Stimulated activated CD4-positive, alpha-beta T cell treated with anti-CD3 and anti-CD28 coated beads, Interleukin-12 subunit alpha, Interleukin-12 subunit beta, amount 100 ng/mL, for 4 hours (primary cell): ENCODE measurements around the gene NDUFC1.
"Not testable (repeated sequence)": the region's sequence is repeated elsewhere in the genome, so short reads cannot be mapped to it uniquely, and the experiment has no call there.

Experiments
- DNase-seq: peaks from one replicate; pipeline ENCODE4 v3.0.0-alpha.2; 2020

Gene NDUFC1

GRCh38 chr4:139301821-139302611 is at the start of gene NDUFC1:
NDUFC1 (minus strand) TSS chr4:139302477; CDS start chr4:139295798, 6,679 bp downstream.
- DNase-seq = peak; percentile 52

- no peak for DNase-seq
Observed at GRCh38 chr4:139337612-139338011, 35.3 kb upstream of the NDUFC1 start.

GRCh38 chr4:139333046-139333445 is 30.8 kb upstream of the NDUFC1 start:
- DNase-seq = no peak

- no peak for DNase-seq
Observed at GRCh38 chr4:139331185-139331584, 28.9 kb upstream of the NDUFC1 start.

- no peak for DNase-seq
Observed at GRCh38 chr4:139330283-139330682, 28.0 kb upstream of the NDUFC1 start.

GRCh38 chr4:139329665-139330200 is 27.5 kb upstream of the NDUFC1 start:
- DNase-seq = no peak

- no peak for DNase-seq
Observed at GRCh38 chr4:139324620-139325019, 22.3 kb upstream of the NDUFC1 start.

GRCh38 chr4:139322541-139322940 is 20.3 kb upstream of the NDUFC1 start:
- not testable (repeated sequence) for DNase-seq

- not testable (repeated sequence) for DNase-seq
Observed at GRCh38 chr4:139322070-139322469, 19.8 kb upstream of the NDUFC1 start.

- no peak for DNase-seq
Observed at GRCh38 chr4:139319571-139319970, 17.3 kb upstream of the NDUFC1 start.

GRCh38 chr4:139317635-139318034 is 15.4 kb upstream of the NDUFC1 start:
- no peak for DNase-seq

GRCh38 chr4:139316733-139317132 is 14.5 kb upstream of the NDUFC1 start:
- no peak for DNase-seq

- DNase-seq = no peak
Observed at GRCh38 chr4:139315221-139315675, 13.0 kb upstream of the NDUFC1 start.

- DNase-seq = no peak
Observed at GRCh38 chr4:139314047-139314800, 11.9 kb upstream of the NDUFC1 start.

GRCh38 chr4:139313414-139313813 is 11.1 kb upstream of the NDUFC1 start:
- not testable (repeated sequence) for DNase-seq

- no peak for DNase-seq
Observed at GRCh38 chr4:139312552-139313332, 10.5 kb upstream of the NDUFC1 start.

GRCh38 chr4:139311909-139312308 is 9.6 kb upstream of the NDUFC1 start:
- no peak for DNase-seq

GRCh38 chr4:139304920-139305319 is 2.6 kb upstream of the NDUFC1 start:
- no peak for DNase-seq

- DNase-seq = peak; percentile 95
Observed at GRCh38 chr4:139301113-139301820, 1.0 kb downstream of the NDUFC1 start, which contains the start of gene NAA15. NAA15 (plus strand) TSS chr4:139301505; CDS start chr4:139301778, 273 bp downstream.

GRCh38 chr4:139300431-139301112 is 1.7 kb downstream of the NDUFC1 start:
- DNase-seq = no peak

GRCh38 chr4:139299536-139299935 is 2.7 kb downstream of the NDUFC1 start:
- no peak for DNase-seq
